ENCODE results near the gene TP53I11.
A peak's percentile ranks its signal among the peaks of the same experiment; 100 is the strongest.

The TP53I11 gene

GRCh38 chr11:44911029-44911814, 39.5 kb downstream of the TP53I11 start:
- no peak overlapping the region for H3K27ac ChIP-seq (ENCODE audit: low read depth, low read length)
- no peaks in the 10 kb centered on the region for H3K9me3 ChIP-seq (ENCODE audit: control insufficient read depth in 5 of 5, low read length in 5 of 5)
- peaks cover 0 to 12% (median 0%) of the 10 kb centered on the region in 5 donors for H3K36me3 ChIP-seq (ENCODE audit: control insufficient read depth in 5 of 5, insufficient read depth in 5 of 5, low read length in 5 of 5)
- no peaks in the 10 kb centered on the region for H3K27me3 ChIP-seq (ENCODE audit: control insufficient read depth in 5 of 5, insufficient read depth in 4 of 5, low read length in 5 of 5)
- H3K4me3 ChIP-seq (ENCODE audit: low read depth in 1 of 5, low read length in 5 of 5), result peak overlapping the region in 1 of 5 donors; percentile 38
- H3K9ac ChIP-seq (ENCODE audit: low read length in 5 of 5), result no peak overlapping the region
- peaks cover 0 to 31% (median 21%) of the 10 kb centered on the region in 5 donors for H3K4me1 ChIP-seq (ENCODE audit: control insufficient read depth in 5 of 5, insufficient read depth in 5 of 5, low read length in 5 of 5)

- Histone ChIP-seq H3K9ac (ENCODE audit: low read length in 5 of 5) (no peak overlapping the region), H3K4me3 (ENCODE audit: low read depth in 1 of 5, low read length in 5 of 5) (no peak overlapping the region), H3K4me1 (ENCODE audit: control insufficient read depth in 5 of 5, insufficient read depth in 5 of 5, low read length in 5 of 5) (peaks cover 0 to 25% (median 16%) of the 10 kb centered on the region in 5 donors), H3K27ac (ENCODE audit: low read depth, low read length) (no peak overlapping the region), H3K27me3 (ENCODE audit: control insufficient read depth in 5 of 5, insufficient read depth in 4 of 5, low read length in 5 of 5) (peaks cover 0 to 2% (median 0%) of the 10 kb centered on the region in 5 donors), H3K36me3 (ENCODE audit: control insufficient read depth in 5 of 5, insufficient read depth in 5 of 5, low read length in 5 of 5) (peaks cover 0 to 12% (median 0%) of the 10 kb centered on the region in 5 donors), H3K9me3 (ENCODE audit: control insufficient read depth in 5 of 5, low read length in 5 of 5) (no peaks in the 10 kb centered on the region)
Measured at GRCh38 chr11:44910591-44910990, 40.1 kb downstream of the TP53I11 start.

- Histone ChIP-seq H3K36me3 (ENCODE audit: control insufficient read depth in 5 of 5, insufficient read depth in 5 of 5, low read length in 5 of 5) (peaks cover 0 to 6% (median 0%) of the 10 kb centered on the region in 5 donors), H3K9me3 (ENCODE audit: control insufficient read depth in 5 of 5, low read length in 5 of 5) (no peaks in the 10 kb centered on the region), H3K4me3 (ENCODE audit: low read depth in 1 of 5, low read length in 5 of 5) (no peak overlapping the region), H3K27ac (ENCODE audit: low read depth, low read length) (no peak overlapping the region), H3K27me3 (ENCODE audit: control insufficient read depth in 5 of 5, insufficient read depth in 4 of 5, low read length in 5 of 5) (peaks cover 0 to 2% (median 0%) of the 10 kb centered on the region in 5 donors), H3K9ac (ENCODE audit: low read length in 5 of 5) (no peak overlapping the region), H3K4me1 (ENCODE audit: control insufficient read depth in 5 of 5, insufficient read depth in 5 of 5, low read length in 5 of 5) (peaks cover 0 to 16% (median 6%) of the 10 kb centered on the region in 5 donors)
Measured at GRCh38 chr11:44909557-44909956, 41.1 kb downstream of the TP53I11 start.

- Histone ChIP-seq H3K4me1 (ENCODE audit: control insufficient read depth in 5 of 5, insufficient read depth in 5 of 5, low read length in 5 of 5) (peaks cover 0 to 12% (median 6%) of the 10 kb centered on the region in 5 donors), H3K9me3 (ENCODE audit: control insufficient read depth in 5 of 5, low read length in 5 of 5) (no peaks in the 10 kb centered on the region), H3K27me3 (ENCODE audit: control insufficient read depth in 5 of 5, insufficient read depth in 4 of 5, low read length in 5 of 5) (peaks cover 0 to 2% (median 0%) of the 10 kb centered on the region in 5 donors), H3K36me3 (ENCODE audit: control insufficient read depth in 5 of 5, insufficient read depth in 5 of 5, low read length in 5 of 5) (peaks cover 0 to 5% (median 0%) of the 10 kb centered on the region in 5 donors), H3K4me3 (ENCODE audit: low read depth in 1 of 5, low read length in 5 of 5) (no peak overlapping the region), H3K27ac (ENCODE audit: low read depth, low read length) (no peak overlapping the region), H3K9ac (ENCODE audit: low read length in 5 of 5) (no peak overlapping the region)
Measured at GRCh38 chr11:44906649-44907048, 44.0 kb downstream of the TP53I11 start.

- Histone ChIP-seq H3K27ac (ENCODE audit: low read depth, low read length) (no peak overlapping the region), H3K9me3 (ENCODE audit: control insufficient read depth in 5 of 5, low read length in 5 of 5) (no peaks in the 10 kb centered on the region), H3K9ac (ENCODE audit: low read length in 5 of 5) (no peak overlapping the region), H3K27me3 (ENCODE audit: control insufficient read depth in 5 of 5, insufficient read depth in 4 of 5, low read length in 5 of 5) (peaks cover 0 to 2% (median 0%) of the 10 kb centered on the region in 5 donors), H3K36me3 (ENCODE audit: control insufficient read depth in 5 of 5, insufficient read depth in 5 of 5, low read length in 5 of 5) (peaks cover 0 to 5% (median 0%) of the 10 kb centered on the region in 5 donors), H3K4me1 (ENCODE audit: control insufficient read depth in 5 of 5, insufficient read depth in 5 of 5, low read length in 5 of 5) (no peaks in the 10 kb centered on the region), H3K4me3 (ENCODE audit: low read depth in 1 of 5, low read length in 5 of 5) (no peak overlapping the region)
Measured at GRCh38 chr11:44905131-44905866, 45.4 kb downstream of the TP53I11 start.

GRCh38 chr11:44904261-44905020, 46.2 kb downstream of the TP53I11 start:
- H3K4me3 ChIP-seq (ENCODE audit: low read depth in 1 of 5, low read length in 5 of 5), result no peak overlapping the region
- no peaks in the 10 kb centered on the region for H3K4me1 ChIP-seq (ENCODE audit: control insufficient read depth in 5 of 5, insufficient read depth in 5 of 5, low read length in 5 of 5)
- no peaks in the 10 kb centered on the region for H3K9me3 ChIP-seq (ENCODE audit: control insufficient read depth in 5 of 5, low read length in 5 of 5)

GRCh38 chr11:44903518-44903917, 47.2 kb downstream of the TP53I11 start:
- Histone ChIP-seq H3K27me3 (ENCODE audit: control insufficient read depth in 5 of 5, insufficient read depth in 4 of 5, low read length in 5 of 5) (peaks cover 0 to 2% (median 0%) of the 10 kb centered on the region in 5 donors), H3K9me3 (ENCODE audit: control insufficient read depth in 5 of 5, low read length in 5 of 5) (peaks cover 0 to 5% (median 4%) of the 10 kb centered on the region in 5 donors), H3K36me3 (ENCODE audit: control insufficient read depth in 5 of 5, insufficient read depth in 5 of 5, low read length in 5 of 5) (peaks cover 0 to 5% (median 0%) of the 10 kb centered on the region in 5 donors), H3K9ac (ENCODE audit: low read length in 5 of 5) (no peak overlapping the region), H3K27ac (ENCODE audit: low read depth, low read length) (no peak overlapping the region), H3K4me1 (ENCODE audit: control insufficient read depth in 5 of 5, insufficient read depth in 5 of 5, low read length in 5 of 5) (no peaks in the 10 kb centered on the region), H3K4me3 (ENCODE audit: low read depth in 1 of 5, low read length in 5 of 5) (no peak overlapping the region)

More at GRCh38 chr11:44904261-44905020, 46.2 kb downstream of the TP53I11 start:
- Histone ChIP-seq H3K27me3 (ENCODE audit: control insufficient read depth in 5 of 5, insufficient read depth in 4 of 5, low read length in 5 of 5) (peaks cover 0 to 2% (median 0%) of the 10 kb centered on the region in 5 donors), H3K27ac (ENCODE audit: low read depth, low read length) (no peak overlapping the region), H3K9ac (ENCODE audit: low read length in 5 of 5) (peak overlapping the region in 1 of 5 donors; percentile 15), H3K36me3 (ENCODE audit: control insufficient read depth in 5 of 5, insufficient read depth in 5 of 5, low read length in 5 of 5) (no peaks in the 10 kb centered on the region)

GRCh38 chr11:44903035-44903434, 47.6 kb downstream of the TP53I11 start:
- Histone ChIP-seq H3K27me3 (ENCODE audit: control insufficient read depth in 5 of 5, insufficient read depth in 4 of 5, low read length in 5 of 5) (peaks cover 0 to 2% (median 0%) of the 10 kb centered on the region in 5 donors), H3K27ac (ENCODE audit: low read depth, low read length) (no peak overlapping the region), H3K36me3 (ENCODE audit: control insufficient read depth in 5 of 5, insufficient read depth in 5 of 5, low read length in 5 of 5) (peaks cover 0 to 6% (median 0%) of the 10 kb centered on the region in 5 donors), H3K9me3 (ENCODE audit: control insufficient read depth in 5 of 5, low read length in 5 of 5) (peaks cover 0 to 8% (median 6%) of the 10 kb centered on the region in 5 donors), H3K4me1 (ENCODE audit: control insufficient read depth in 5 of 5, insufficient read depth in 5 of 5, low read length in 5 of 5) (no peaks in the 10 kb centered on the region), H3K9ac (ENCODE audit: low read length in 5 of 5) (no peak overlapping the region), H3K4me3 (ENCODE audit: low read depth in 1 of 5, low read length in 5 of 5) (no peak overlapping the region)

- H3K27ac ChIP-seq (ENCODE audit: low read depth, low read length), result no peak overlapping the region
- H3K36me3 ChIP-seq (ENCODE audit: control insufficient read depth in 5 of 5, insufficient read depth in 5 of 5, low read length in 5 of 5), result peaks cover 0 to 6% (median 0%) of the 10 kb centered on the region in 5 donors
- H3K9me3 ChIP-seq (ENCODE audit: control insufficient read depth in 5 of 5, low read length in 5 of 5), result peaks cover 0 to 8% (median 6%) of the 10 kb centered on the region in 5 donors
- H3K27me3 ChIP-seq (ENCODE audit: control insufficient read depth in 5 of 5, insufficient read depth in 4 of 5, low read length in 5 of 5), result peaks cover 0 to 4% (median 0%) of the 10 kb centered on the region in 5 donors
- no peak overlapping the region for H3K9ac ChIP-seq (ENCODE audit: low read length in 5 of 5)
- H3K4me3 ChIP-seq (ENCODE audit: low read depth in 1 of 5, low read length in 5 of 5), result no peak overlapping the region
- no peaks in the 10 kb centered on the region for H3K4me1 ChIP-seq (ENCODE audit: control insufficient read depth in 5 of 5, insufficient read depth in 5 of 5, low read length in 5 of 5)
Measured at GRCh38 chr11:44901786-44902185, 48.9 kb downstream of the TP53I11 start.
